ENCODE data around the gene NOP53. TPM values are rescaled to one million over a fixed set of nuclear protein-coding genes. Genes with fewer than 3 reads are reported as not detected.
"Not testable (repeated sequence)": the region's sequence is repeated elsewhere in the genome, so short reads cannot be mapped to it uniquely, and the experiment has no call there.

The NOP53 gene
- total RNA-seq, 1 experiment from 2014 or later, result 48.9 TPM

DNA sequence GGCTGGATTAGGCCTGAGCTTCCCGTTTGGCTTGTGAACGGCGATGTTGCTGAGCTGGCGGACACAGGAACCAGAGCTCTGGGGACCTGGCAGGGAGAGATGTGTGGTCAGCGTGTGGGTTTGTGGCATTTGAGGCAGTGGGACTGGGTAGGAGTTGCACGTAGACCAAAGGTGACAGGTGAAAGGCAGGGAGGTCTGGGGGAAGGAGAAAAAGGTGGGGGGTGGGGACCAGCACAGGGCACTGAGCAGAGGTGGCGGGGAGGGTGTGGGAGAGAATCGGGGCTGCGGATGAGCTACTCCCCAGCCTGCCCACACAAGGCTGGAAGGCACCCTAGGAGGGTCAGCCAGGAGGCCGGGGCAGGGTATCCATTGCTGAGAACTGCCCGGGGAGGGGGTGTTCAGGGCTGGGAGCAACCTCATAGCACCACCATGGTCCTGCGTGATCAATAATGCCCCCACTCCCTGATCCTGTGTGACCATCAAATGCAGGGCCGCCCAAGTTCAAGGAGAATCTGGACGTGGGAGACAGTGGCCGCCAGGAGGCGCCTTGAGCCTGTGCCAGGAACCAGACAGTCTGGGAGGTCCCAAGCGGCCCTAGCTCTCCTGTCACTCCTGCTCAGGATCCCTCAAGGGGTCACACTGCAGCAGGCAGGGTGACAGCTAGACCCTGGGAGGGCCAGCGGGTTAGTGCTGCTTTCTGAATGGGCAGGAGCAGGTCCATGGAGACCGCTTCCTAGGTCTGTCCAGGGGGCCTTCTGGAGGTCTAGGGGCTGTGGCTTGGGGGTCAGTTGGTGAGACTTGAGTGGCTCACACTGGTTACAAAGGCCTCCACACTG is 20.4 kb downstream of the NOP53 start:
- no peaks in the 10 kb centered on the region for H3K36me3 ChIP-seq
- H3K27ac ChIP-seq, result no peak overlapping the region
- no peak overlapping the region for H3K4me3 ChIP-seq
- no peaks in the 10 kb centered on the region for H3K4me1 ChIP-seq (replicated peaks)
- H3K9me3 ChIP-seq (replicated peaks), result no peaks in the 10 kb centered on the region
- peak; percentile 44 to 72 for DNase-seq (ENCODE audit: low read depth in 1 of 2, low spot score in 2 of 2)
- no peaks in the 10 kb centered on the region for H3K27me3 ChIP-seq (replicated peaks)

GRCh38 chr19:47766359-47766620 is 20.9 kb downstream of the NOP53 start:
- H3K27ac ChIP-seq, result no peak overlapping the region
- no peak for DNase-seq (ENCODE audit: low read depth in 1 of 2, low spot score in 2 of 2)
- no peaks in the 10 kb centered on the region for H3K36me3 ChIP-seq
- no peaks in the 10 kb centered on the region for H3K27me3 ChIP-seq (replicated peaks)
- no peak overlapping the region for H3K4me3 ChIP-seq
- no peaks in the 10 kb centered on the region for H3K9me3 ChIP-seq (replicated peaks)
- no peaks in the 10 kb centered on the region for H3K4me1 ChIP-seq (replicated peaks)

- DNase-seq (ENCODE audit: low read depth in 1 of 2, low spot score in 2 of 2), result no peak
- Histone ChIP-seq H3K27ac (no peak overlapping the region), H3K4me1 (replicated peaks) (no peaks in the 10 kb centered on the region), H3K36me3 (no peaks in the 10 kb centered on the region), H3K9me3 (replicated peaks) (no peaks in the 10 kb centered on the region), H3K27me3 (replicated peaks) (no peaks in the 10 kb centered on the region), H3K4me3 (no peak overlapping the region)
Observed at GRCh38 chr19:47766670-47767069, 21.3 kb downstream of the NOP53 start.

- Histone ChIP-seq H3K36me3 (no peaks in the 10 kb centered on the region), H3K4me1 (replicated peaks) (no peaks in the 10 kb centered on the region), H3K27ac (no peak overlapping the region), H3K9me3 (replicated peaks) (no peaks in the 10 kb centered on the region), H3K4me3 (no peak overlapping the region), H3K27me3 (replicated peaks) (no peaks in the 10 kb centered on the region)
- no peak for DNase-seq (ENCODE audit: low read depth in 1 of 2, low spot score in 2 of 2)
Observed at GRCh38 chr19:47767349-47767748, 22.0 kb downstream of the NOP53 start.

DNA sequence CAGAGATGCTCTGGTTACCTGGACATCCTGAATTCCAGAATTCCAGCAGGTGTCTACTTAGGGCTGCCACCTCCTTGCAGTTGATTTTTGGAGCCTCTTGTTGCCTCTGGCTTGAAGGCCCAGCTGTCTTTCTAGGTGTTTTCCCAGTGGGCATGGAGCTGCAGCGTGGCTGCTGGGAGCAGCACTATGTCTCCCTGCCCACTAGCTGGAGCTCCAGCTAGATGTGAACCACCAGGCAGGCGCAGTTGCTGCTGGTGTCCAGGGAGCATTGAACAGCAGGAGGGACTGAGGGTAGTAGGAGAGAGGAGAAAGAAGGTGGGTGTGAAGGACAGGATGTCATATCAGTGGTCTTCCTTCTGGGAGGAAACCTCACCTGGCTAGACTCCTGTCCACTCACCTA is 23.3 kb downstream of the NOP53 start:
- no peak for DNase-seq (ENCODE audit: low read depth in 1 of 2, low spot score in 2 of 2)
- Histone ChIP-seq H3K9me3 (replicated peaks) (no peaks in the 10 kb centered on the region), H3K27me3 (replicated peaks) (no peaks in the 10 kb centered on the region), H3K27ac (no peak overlapping the region), H3K4me1 (replicated peaks) (no peaks in the 10 kb centered on the region), H3K36me3 (no peaks in the 10 kb centered on the region), H3K4me3 (no peak overlapping the region)

GRCh38 chr19:47769534-47769933 is 24.2 kb downstream of the NOP53 start:
- H3K27ac ChIP-seq, result no peak overlapping the region
- no peak for DNase-seq (ENCODE audit: low read depth in 1 of 2, low spot score in 2 of 2)
- H3K27me3 ChIP-seq (replicated peaks), result no peaks in the 10 kb centered on the region
- H3K36me3 ChIP-seq, result no peaks in the 10 kb centered on the region
- no peaks in the 10 kb centered on the region for H3K9me3 ChIP-seq (replicated peaks)
- no peak overlapping the region for H3K4me3 ChIP-seq
- no peaks in the 10 kb centered on the region for H3K4me1 ChIP-seq (replicated peaks)

- DNase-seq (ENCODE audit: low read depth in 1 of 2, low spot score in 2 of 2); H3K36me3 ChIP-seq; H3K4me3 ChIP-seq; H3K27me3 ChIP-seq (replicated peaks); H3K27ac ChIP-seq; H3K4me1 ChIP-seq (replicated peaks); H3K9me3 ChIP-seq (replicated peaks): not testable (repeated sequence)
Observed at GRCh38 chr19:47771291-47771690, 25.9 kb downstream of the NOP53 start.

- H3K4me1 ChIP-seq (replicated peaks), result peaks cover 14% of the 10 kb centered on the region
- H3K4me3 ChIP-seq, result no peak overlapping the region
- H3K27ac ChIP-seq, result no peak overlapping the region
- no peak for DNase-seq (ENCODE audit: low read depth in 1 of 2, low spot score in 2 of 2)
- no peaks in the 10 kb centered on the region for H3K27me3 ChIP-seq (replicated peaks)
- no peaks in the 10 kb centered on the region for H3K9me3 ChIP-seq (replicated peaks)
- peaks cover 23% of the 10 kb centered on the region for H3K36me3 ChIP-seq
Observed at GRCh38 chr19:47776568-47776967, 31.2 kb downstream of the NOP53 start.

DNA sequence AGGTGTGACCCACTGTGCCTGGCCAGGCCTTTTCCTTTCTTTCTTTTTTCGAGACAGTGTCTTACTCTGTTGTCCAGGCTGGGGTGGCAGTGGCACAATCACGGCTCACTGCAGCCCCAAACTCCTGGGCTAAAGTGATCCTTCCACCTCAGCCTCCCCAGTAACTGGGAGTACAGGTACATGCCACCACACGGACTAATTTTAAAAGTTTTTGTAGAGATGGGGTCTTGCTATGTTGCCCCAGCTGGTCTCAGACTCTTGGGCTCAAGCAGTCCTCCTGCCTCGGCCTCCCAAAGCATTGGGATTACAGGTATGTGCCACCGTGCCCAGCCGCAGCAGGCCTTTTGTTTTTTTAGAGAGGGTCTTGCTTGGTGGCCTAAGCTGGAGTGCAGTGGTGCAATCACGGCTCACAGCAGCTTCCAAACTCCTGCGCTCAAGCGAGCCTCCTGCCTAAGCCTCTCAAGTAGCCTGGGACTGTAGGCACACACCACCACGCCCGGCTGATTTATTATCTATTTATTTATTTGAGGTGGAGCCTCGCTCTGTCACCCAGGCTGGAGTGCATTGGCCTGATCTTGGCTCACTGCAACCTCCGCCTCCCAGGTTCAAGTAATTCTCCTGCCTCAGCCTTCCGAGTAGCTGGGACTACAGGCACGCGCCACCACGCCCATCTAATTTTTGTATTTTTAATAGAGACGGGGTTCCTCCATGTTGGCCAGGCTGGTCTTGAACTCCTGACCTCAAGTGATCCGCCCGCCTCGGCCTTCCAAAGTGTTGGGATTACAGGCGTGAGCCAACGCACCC is 32.1 kb downstream of the NOP53 start:
- not testable (repeated sequence) for H3K9me3 ChIP-seq (replicated peaks); H3K27me3 ChIP-seq (replicated peaks); DNase-seq (ENCODE audit: low read depth in 1 of 2, low spot score in 2 of 2); H3K27ac ChIP-seq
- Histone ChIP-seq H3K4me1 (replicated peaks) (peaks cover 14% of the 10 kb centered on the region), H3K36me3 (peaks cover 26% of the 10 kb centered on the region), H3K4me3 (peak overlapping the region; percentile 75)

GRCh38 chr19:47778049-47778953 is 33.0 kb downstream of the NOP53 start, which contains the start of gene SELENOW:
TSS of gene SELENOW (plus strand) at chr19:47778703. CDS start at chr19:47778786, 83 bp downstream.
- peaks cover 14% of the 10 kb centered on the region for H3K4me1 ChIP-seq (replicated peaks)
- H3K27me3 ChIP-seq (replicated peaks), result no peaks in the 10 kb centered on the region
- peaks cover 34% of the 10 kb centered on the region for H3K36me3 ChIP-seq
- H3K4me3 ChIP-seq, result peak within 1 kb of the TSS; percentile 75
- H3K9me3 ChIP-seq (replicated peaks), result no peaks in the 10 kb centered on the region
- peak within 1 kb of the TSS; percentile 99 for H3K27ac ChIP-seq
- peak; percentile 68 to 88 for DNase-seq (ENCODE audit: low read depth in 1 of 2, low spot score in 2 of 2)

DNA sequence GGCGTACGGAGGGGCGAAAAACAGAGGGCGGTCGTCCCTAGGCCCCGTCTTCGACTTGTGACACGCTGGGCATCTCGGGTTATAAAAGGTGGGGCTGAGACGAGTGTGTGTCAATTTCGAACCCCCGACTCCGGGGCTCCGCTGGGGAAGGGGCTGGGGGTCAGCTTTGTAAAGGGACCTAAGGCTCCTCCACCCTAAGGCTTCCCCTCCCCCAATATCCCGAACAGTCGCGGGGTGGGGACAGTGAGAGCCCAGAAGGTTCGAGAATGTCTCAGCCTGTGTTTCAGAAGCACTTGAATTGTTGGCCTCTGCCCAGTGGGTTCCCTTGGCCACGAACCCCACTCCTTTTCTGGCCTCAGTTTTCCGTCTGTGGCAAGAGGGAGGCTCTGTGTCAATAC is 33.6 kb downstream of the NOP53 start:
- peaks cover 14% of the 10 kb centered on the region for H3K4me1 ChIP-seq (replicated peaks)
- DNase-seq (ENCODE audit: low read depth in 1 of 2, low spot score in 2 of 2), result no peak
- H3K27ac ChIP-seq, result peak overlapping the region; percentile 99; the same call in 1 of the 2 replicates
- H3K9me3 ChIP-seq (replicated peaks), result no peaks in the 10 kb centered on the region
- H3K27me3 ChIP-seq (replicated peaks), result no peaks in the 10 kb centered on the region
- H3K4me3 ChIP-seq, result peak overlapping the region; percentile 75
- H3K36me3 ChIP-seq, result peaks cover 39% of the 10 kb centered on the region

- Histone ChIP-seq H3K4me3 (peak overlapping the region; percentile 75), H3K9me3 (replicated peaks) (no peaks in the 10 kb centered on the region), H3K36me3 (peaks cover 47% of the 10 kb centered on the region), H3K4me1 (replicated peaks) (peaks cover 14% of the 10 kb centered on the region), H3K27ac (no peak overlapping the region), H3K27me3 (replicated peaks) (no peaks in the 10 kb centered on the region)
- DNase-seq (ENCODE audit: low read depth in 1 of 2, low spot score in 2 of 2), result no peak
Observed at GRCh38 chr19:47779524-47780214, 34.3 kb downstream of the NOP53 start.

DNA sequence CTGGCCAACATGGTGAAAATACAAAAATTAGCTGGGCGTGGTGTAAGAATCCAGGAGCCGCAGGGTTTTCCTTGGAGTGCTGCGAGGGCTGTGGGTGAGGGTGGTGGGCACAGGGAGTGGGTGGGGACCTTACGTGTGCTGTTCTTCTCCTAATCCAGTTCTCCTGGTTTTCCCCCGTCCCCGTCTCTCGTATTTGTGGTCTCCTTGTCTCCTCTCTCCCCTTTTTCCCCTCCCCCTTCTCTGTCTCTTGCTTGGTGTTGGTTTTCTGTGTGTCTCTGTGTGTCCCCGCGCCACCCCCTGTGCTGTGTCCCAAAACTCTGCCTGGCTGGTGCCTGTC is 34.8 kb downstream of the NOP53 start:
- no peaks in the 10 kb centered on the region for H3K27me3 ChIP-seq (replicated peaks)
- H3K36me3 ChIP-seq, result peaks cover 50% of the 10 kb centered on the region
- no peak for DNase-seq (ENCODE audit: low read depth in 1 of 2, low spot score in 2 of 2)
- H3K4me1 ChIP-seq (replicated peaks), result peaks cover 14% of the 10 kb centered on the region
- H3K4me3 ChIP-seq, result no peak overlapping the region
- no peak overlapping the region for H3K27ac ChIP-seq
- no peaks in the 10 kb centered on the region for H3K9me3 ChIP-seq (replicated peaks)
